IMR-90 (cell line): ENCODE data around the gene CCDC88A. TPM values are rescaled to one million over a fixed set of nuclear protein-coding genes. Genes with fewer than 3 reads are reported as not detected.

Source experiments
- ATAC-seq: fragments of 200-7000 bp; cut with Tn5 transposase; 2 replicates; pipeline ENCODE4 v1.9.1; 2020; ENCODE audit warnings: low read depth, mild to moderate bottlenecking, moderate library complexity
- BruUV-seq: library from RNA; stranded (reverse); fragments of 400-500 nt; replicated peaks from 2 replicates; lab custom pipeline; 2021; lab: Mats Ljungman, UMichigan
- CTCF ChIA-PET: fragments of 300-600 bp; formaldehyde crosslinking; extraction: SDS; loops from one replicate; lab custom pipeline; 2021; ENCODE audit warnings: antibody characterized with exemption; lab: Yijun Ruan, JAX
- POLR2A ChIA-PET: fragments of 300-600 bp; sonication (Branson Sonifier 250); formaldehyde crosslinking; loops from one replicate; lab custom pipeline; 2022; ENCODE audit warnings: antibody characterized with exemption; ENCODE audit not compliant: unreplicated experiment; lab: Charles Lee
- DNase-seq: peaks from one replicate; pipeline ENCODE4 v3.0.0; 2013
- H2AFZ ChIP-seq: replicated peaks from 2 replicates; pipeline ENCODE3; 2013; ENCODE audit warnings: low read length, mild to moderate bottlenecking; ENCODE audit not compliant: poor library complexity
- H2AK5ac ChIP-seq: 2 replicates; pipeline ENCODE4 v1.6.1; 2013; ENCODE audit warnings: low read depth, low read length, inconsistent platforms
- H2AK9ac ChIP-seq: replicated peaks from 2 replicates; pipeline ENCODE3; 2013; ENCODE audit warnings: mild to moderate bottlenecking, low read depth, low read length, moderate library complexity; ENCODE audit not compliant: poor library complexity
- H2BK120ac ChIP-seq: 2 replicates; pipeline ENCODE4 v1.6.1; 2013; ENCODE audit warnings: low read depth, low read length, inconsistent platforms
- H2BK15ac ChIP-seq: 3 replicates; pipeline ENCODE4 v1.6.1; 2013; ENCODE audit warnings: low read depth, low read length, inconsistent platforms
- H2BK20ac ChIP-seq: 2 replicates; pipeline ENCODE4 v1.6.1; 2013; ENCODE audit warnings: low read depth, mild to moderate bottlenecking, inconsistent platforms, low read length, moderate library complexity
- H2BK5ac ChIP-seq: 2 replicates; pipeline ENCODE4 v1.6.1; 2013; ENCODE audit warnings: mild to moderate bottlenecking, low read depth, low read length, inconsistent platforms; ENCODE audit not compliant: poor library complexity, severe bottlenecking
- H3K14ac ChIP-seq: replicated peaks from 2 replicates; pipeline ENCODE4 v1.6.1; 2013; ENCODE audit warnings: low read depth, low read length, inconsistent platforms
- H3K18ac ChIP-seq: 2 replicates; pipeline ENCODE4 v1.6.1; 2013; ENCODE audit warnings: low read depth, low read length, control low read depth
- H3K23ac ChIP-seq: 2 replicates; pipeline ENCODE4 v1.6.1; 2013; ENCODE audit warnings: low read depth, low read length, inconsistent platforms
- H3K27ac ChIP-seq: 2 replicates; pipeline ENCODE4 v1.5.1; 2013; ENCODE audit warnings: mild to moderate bottlenecking, control low read depth, low read length; ENCODE audit not compliant: insufficient read depth
- H3K27me3 ChIP-seq: 2 replicates; pipeline ENCODE4 v1.6.1; 2013; ENCODE audit warnings: low read length; ENCODE audit not compliant: control insufficient read depth, insufficient read depth
- H3K36me3 ChIP-seq: 2 replicates; pipeline ENCODE4 v1.6.1; 2013; ENCODE audit warnings: low read length, mixed read lengths; ENCODE audit not compliant: control insufficient read depth, insufficient read depth
- H3K4ac ChIP-seq: 2 replicates; pipeline ENCODE4 v1.6.1; 2013; ENCODE audit warnings: low read depth, low read length, inconsistent platforms
- H3K4me1 ChIP-seq: 2 replicates; pipeline ENCODE4 v1.6.1; 2013; ENCODE audit warnings: low read length, mixed read lengths; ENCODE audit not compliant: control insufficient read depth, insufficient read depth
- H3K4me2 ChIP-seq: 2 replicates; pipeline ENCODE4 v1.6.1; 2013; ENCODE audit warnings: low read depth, mild to moderate bottlenecking, control low read depth, low read length, moderate library complexity
- H3K4me3 ChIP-seq: 2 replicates; pipeline ENCODE4 v1.5.1; 2013; ENCODE audit warnings: low read depth, mild to moderate bottlenecking, control low read depth, low read length, moderate library complexity; ENCODE audit not compliant: insufficient read depth
- H3K56ac ChIP-seq: 2 replicates; pipeline ENCODE4 v1.6.1; 2013; ENCODE audit warnings: low read length, inconsistent platforms; ENCODE audit not compliant: insufficient read depth; ENCODE audit errors: extremely low read depth
- H3K79me1 ChIP-seq, 2 experiments: 2 replicates each; pipeline ENCODE4 v1.6.1; 2013; ENCODE audit warnings: low read length in 2 of 2, inconsistent platforms in 1 of 2, low read depth in 1 of 2
- H3K9ac ChIP-seq: 2 replicates; pipeline ENCODE4 v1.6.1; 2013; ENCODE audit warnings: low read depth, low read length, control low read depth
- H3K9me1 ChIP-seq: 2 replicates; pipeline ENCODE4 v1.6.1; 2013; ENCODE audit warnings: low read length, inconsistent platforms; ENCODE audit not compliant: insufficient read depth
- H3K9me3 ChIP-seq: 2 replicates; pipeline ENCODE4 v1.6.1; 2013; ENCODE audit warnings: low read length; ENCODE audit not compliant: control insufficient read depth, insufficient read depth
- H4K20me1 ChIP-seq: 2 replicates; pipeline ENCODE4 v1.6.1; 2013; ENCODE audit warnings: low read length, inconsistent platforms; ENCODE audit not compliant: insufficient read depth
- H4K5ac ChIP-seq: 2 replicates; pipeline ENCODE4 v1.6.1; 2013; ENCODE audit warnings: mild to moderate bottlenecking, low read depth, low read length, control low read depth
- H4K8ac ChIP-seq, 2 experiments: 2 replicates each; pipeline ENCODE4 v1.6.1; 2013; ENCODE audit warnings: low read depth in 2 of 2, low read length in 2 of 2, control low read depth in 1 of 2, inconsistent platforms in 1 of 2
- H4K91ac ChIP-seq: 2 replicates; pipeline ENCODE4 v1.6.1; 2013; ENCODE audit warnings: low read depth, low read length, inconsistent platforms; ENCODE audit not compliant: insufficient read depth
- BHLHE40 ChIP-seq: fragments of 150-350 bp; IDR thresholded peaks from 2 replicates; pipeline ENCODE4 v1.6.1; 2016; ENCODE audit warnings: mild to moderate bottlenecking, low read depth, low read length
- CTCF ChIP-seq: conservative IDR thresholded peaks from 2 replicates; pipeline ENCODE4 v1.5.1; 2012; ENCODE audit warnings: mild to moderate bottlenecking, low read depth, low read length, improper control_type of control experiment
- MAFK ChIP-seq: IDR thresholded peaks from 2 replicates; pipeline ENCODE4 v1.6.1; 2012; ENCODE audit warnings: low read depth, low read length, improper control_type of control experiment
- MAZ ChIP-seq: IDR thresholded peaks from 2 replicates; pipeline ENCODE4 v1.6.1; 2012; ENCODE audit warnings: low read depth, mild to moderate bottlenecking, low read length, improper control_type of control experiment, moderate library complexity, borderline replicate concordance
- POLR2A ChIP-seq: IDR thresholded peaks from 2 replicates; pipeline ENCODE4 v1.6.1; 2012; ENCODE audit warnings: mild to moderate bottlenecking, low read depth, low read length
- RFX5 ChIP-seq: IDR thresholded peaks from 2 replicates; pipeline ENCODE4 v1.8.0; 2012; ENCODE audit warnings: low read depth, mild to moderate bottlenecking, low read length, moderate library complexity
- USF2 ChIP-seq: fragments of 150-350 bp; IDR thresholded peaks from 2 replicates; pipeline ENCODE4 v1.6.1; 2017; ENCODE audit warnings: mild to moderate bottlenecking, antibody characterized with exemption, low read length, low read depth
- WGBS, 2 experiments: methylation state at CpG; one replicate each; pipeline versions ENCODE4 v1.1.5 to v1.1.7; 2013; ENCODE audit warnings: missing lambda C conversion rate in 2 of 2; ENCODE audit not compliant: insufficient read length in 1 of 2; ENCODE audit errors: extremely low coverage in 2 of 2; 5-methylcytosine and 5-hydroxymethylcytosine counted together
- dilution Hi-C: fragments of 300-500 bp; cut with HindIII; formaldehyde crosslinking; loops from one replicate; pipeline ENCODE4 v1.14.3; 2018; ENCODE audit warnings: low sequenced_read_pairs; ENCODE audit not compliant: unreplicated experiment
- in situ Hi-C: fragments of 300-500 bp; cut with MboI; formaldehyde crosslinking; loops from 3 replicates; pipeline ENCODE4 v1.14.3; 2019; ENCODE audit warnings: low sequenced_read_pairs, inconsistent platforms, mixed read lengths
- intact Hi-C: fragments of 100-400 bp; cut with micrococcal nuclease; formaldehyde crosslinking; loops from 2 replicates; pipeline ENCODE4 v1.10.0; 2022
- polyA plus RNA-seq, 3 experiments: library from polyadenylated mRNA; depleted of rRNA; stranded (reverse); fragments of >200 nt; gene quantifications; 2 replicates each; pipeline ENCODE4 v1.2.3, GENCODE V29; 2012; ENCODE audit warnings: low replicate concordance in 1 of 3
- total RNA-seq: library from RNA; depleted of rRNA; stranded (reverse); fragments of >200 nt; gene quantifications from 2 replicates; pipeline ENCODE4 v1.2.3, GENCODE V29; 2012

Gene CCDC88A
- total and polyA plus RNA-seq, 2 of the 4 experiments (the other 2 are of a cell fraction), result 15.6 to 63.8 TPM

DNA sequence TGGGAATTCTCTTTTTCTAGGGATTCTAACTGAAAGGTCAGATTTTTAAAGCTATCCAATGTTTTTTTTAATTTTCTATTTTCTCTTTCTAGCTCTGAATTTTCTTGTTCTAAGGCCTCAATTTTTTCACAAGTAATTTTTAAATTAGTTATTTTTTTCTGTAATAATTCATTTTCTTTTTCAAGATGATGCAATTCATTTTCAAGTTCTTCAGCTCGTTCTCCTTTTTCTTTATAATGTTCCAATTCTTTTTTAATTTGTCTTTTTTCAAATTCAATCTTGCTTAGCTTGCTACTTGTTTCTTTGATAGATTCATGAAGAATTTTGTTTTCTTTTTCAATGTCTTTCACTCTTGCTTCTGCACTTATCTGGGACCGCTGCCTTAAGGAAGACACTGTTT, 84.9 kb downstream of the CCDC88A start:
- no peak overlapping the region for H4K8ac ChIP-seq
- H3K4ac ChIP-seq, result no peak overlapping the region
- H2BK120ac ChIP-seq, result no peak overlapping the region
- no peak overlapping the region for H2BK20ac ChIP-seq
- no peak overlapping the region for H2AFZ ChIP-seq
- no peak overlapping the region for H2BK5ac ChIP-seq
- H3K9me3 ChIP-seq, result no peaks in the 10 kb centered on the region
- no peak for DNase-seq
- H3K9me1 ChIP-seq, result no peaks in the 10 kb centered on the region
- no peak overlapping the region for H3K9ac ChIP-seq
- no peak overlapping the region for H2BK15ac ChIP-seq
- TF ChIP-seq BHLHE40, result no peak
- TF ChIP-seq MAZ, result no peak
- TF ChIP-seq CTCF, result no peak
- TF ChIP-seq POLR2A, result no peak
- TF ChIP-seq RFX5, result no peak
- TF ChIP-seq MAFK, result no peak
- TF ChIP-seq USF2, result no peak
- H4K20me1 ChIP-seq, result no peaks in the 10 kb centered on the region
- H2AK5ac ChIP-seq, result no peak overlapping the region
- dilution Hi-C loops, result no loop called here
- no peaks in the 10 kb centered on the region for H3K27me3 ChIP-seq
- H3K27ac ChIP-seq, result no peak overlapping the region
- no TSS peak for BruUV-seq
- CTCF ChIA-PET, result interaction anchor here (0.6 kb wide), 1 partner anchor 1208 kb away, joined by 3 read pairs; no protein-coding TSS in a partner anchor
- no peak overlapping the region for H3K18ac ChIP-seq
- H3K79me1 ChIP-seq, result peaks cover 0 to 2% of the 10 kb centered on the region in 2 experiments; a peak in 1 of 4 replicates
- intact Hi-C loops, result no loop called here
- POLR2A ChIA-PET, result no interaction called here
- in situ Hi-C loops, result no loop called here
- H3K14ac ChIP-seq, result no peak overlapping the region
- H3K23ac ChIP-seq, result no peak overlapping the region
- H2AK9ac ChIP-seq, result no peak overlapping the region
- H4K91ac ChIP-seq, result no peak overlapping the region
- no peak overlapping the region for H3K4me2 ChIP-seq
- ATAC-seq, result no peak
- peaks cover 2% of the 10 kb centered on the region; the same call in 1 of the 2 replicates for H3K4me1 ChIP-seq
- no peak overlapping the region for H3K56ac ChIP-seq
- peaks cover 7% of the 10 kb centered on the region for H3K36me3 ChIP-seq
- H3K4me3 ChIP-seq, result no peak overlapping the region
- WGBS, 2 experiments, result no CpG with 5 or more reads among the region's 2 CpGs
- H4K5ac ChIP-seq, result no peak overlapping the region
